Fibroblast of lung (primary cell): ENCODE data around the gene CRYBB1.

Source experiments
- CTCF ChIP-seq, 2 donors: IDR thresholded peaks in 1 of 2; conservative IDR thresholded peaks in 1 of 2; 1 replicate in 1 of 2; 2 replicates in 1 of 2; pipeline ENCODE4 v1.5.1; 2011 to 2012; ENCODE audit warnings: low read length in 2 of 2, control low read depth in 1 of 2, inconsistent platforms in 1 of 2, low read depth in 1 of 2, mild to moderate bottlenecking in 1 of 2
- EZH2 ChIP-seq: IDR thresholded peaks from 2 replicates; pipeline ENCODE4 v1.5.1; 2012; ENCODE audit warnings: low read length, control low read depth, mild to moderate bottlenecking; ENCODE audit errors: missing control alignments

GRCh38 chr22:26629988-26630761 is 12.3 kb upstream of the CRYBB1 start:
- TF ChIP-seq CTCF (conservative IDR thresholded peaks at IDR 0.05 in 1 of 2, IDR thresholded peaks at IDR 0.05 in 1 of 2; ENCODE audit: low read depth in 1 of 2, low read length in 2 of 2) (no peak), EZH2 (no peak)
